SK-N-MC (cell line): ENCODE data around the gene OR4D2.

Experiments
- DNase-seq: peaks from one replicate; pipeline ENCODE4 v3.0.0-alpha.2; 2011; ENCODE audit warnings: low read depth, low spot score
- H3K27ac ChIP-seq: fragments of 200-600 bp; sonication (generic); 2 replicates; pipeline ENCODE4 v1.5.1; 2016; ENCODE audit warnings: mixed run types
- H3K36me3 ChIP-seq: fragments of 200-600 bp; sonication (generic); 2 replicates; pipeline ENCODE4 v1.6.1; 2017; ENCODE audit warnings: antibody characterized with exemption, low read length, mixed read lengths; ENCODE audit not compliant: insufficient read depth
- H3K4me3 ChIP-seq: fragments of 200-600 bp; sonication (generic); 2 replicates; pipeline ENCODE4 v1.5.1; 2016
- H3K9ac ChIP-seq: fragments of 200-600 bp; sonication (generic); 2 replicates; pipeline ENCODE4 v1.8.0; 2017; ENCODE audit warnings: mixed run types, mixed read lengths; ENCODE audit not compliant: insufficient read length
- H3K9me3 ChIP-seq: fragments of 200-600 bp; sonication (generic); 2 replicates; pipeline ENCODE4 v1.6.1; 2017; ENCODE audit warnings: low read depth, mild to moderate bottlenecking, antibody characterized with exemption, low read length, moderate library complexity, mixed read lengths
- EZH2 ChIP-seq: fragments of 200-600 bp; sonication (generic); IDR thresholded peaks from one replicate; pipeline ENCODE4 v1.6.1; 2017; ENCODE audit warnings: antibody characterized with exemption
- FOXP2 ChIP-seq: optimal IDR thresholded peaks from 2 replicates; pipeline ENCODE3; 2011; ENCODE audit warnings: mild to moderate bottlenecking, moderate library complexity; ENCODE audit not compliant: insufficient read depth; ENCODE audit errors: extremely low read length, control extremely low read depth
- POLR2AphosphoS5 ChIP-seq: IDR thresholded peaks from 2 replicates; pipeline ENCODE4 v1.6.1; 2012; ENCODE audit warnings: mild to moderate bottlenecking, low read depth, low read length, borderline replicate concordance

Gene OR4D2

DNA sequence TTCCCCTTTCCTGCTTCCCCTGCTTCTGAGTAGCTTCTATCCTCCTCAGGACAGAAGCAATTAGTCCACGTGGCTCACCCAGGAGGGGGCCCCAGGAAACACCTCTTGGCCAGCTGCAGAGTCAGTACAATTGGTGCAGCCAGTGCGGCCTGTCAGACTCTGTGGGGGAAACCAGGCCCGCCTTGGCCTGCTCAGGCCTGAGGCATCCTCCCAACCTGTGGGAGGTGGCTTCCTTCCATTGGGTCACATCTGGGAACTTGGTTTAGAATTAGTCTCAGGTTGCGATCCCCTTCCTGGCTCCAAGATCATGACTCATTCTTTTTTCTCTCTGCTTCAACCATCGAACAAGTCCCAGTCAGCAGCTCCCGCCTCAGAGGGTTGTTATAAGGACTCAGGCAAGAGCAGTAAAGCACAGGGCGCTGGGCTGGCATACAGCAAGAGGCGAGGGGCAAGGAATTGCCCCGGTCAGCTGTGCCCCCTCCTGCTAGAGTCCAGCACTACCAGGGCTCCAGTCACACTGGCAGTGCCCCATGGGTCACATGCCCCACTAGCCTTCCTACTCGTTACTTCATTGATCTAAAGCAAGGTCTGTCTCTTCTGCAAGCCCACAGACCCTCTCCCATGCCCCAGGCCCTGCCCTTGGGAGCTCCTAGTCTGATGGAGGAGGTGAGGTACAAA lies 17.7 kb downstream of the OR4D2 start:
- no peak for DNase-seq
- no peak overlapping the region for H3K4me3 ChIP-seq
- no peak overlapping the region for H3K9ac ChIP-seq
- no peak for TF ChIP-seq FOXP2
- TF ChIP-seq EZH2, result no peak
- no peak for TF ChIP-seq POLR2AphosphoS5
- no peaks in the 10 kb centered on the region for H3K9me3 ChIP-seq
- no peak overlapping the region for H3K27ac ChIP-seq
- no peaks in the 10 kb centered on the region for H3K36me3 ChIP-seq

DNA sequence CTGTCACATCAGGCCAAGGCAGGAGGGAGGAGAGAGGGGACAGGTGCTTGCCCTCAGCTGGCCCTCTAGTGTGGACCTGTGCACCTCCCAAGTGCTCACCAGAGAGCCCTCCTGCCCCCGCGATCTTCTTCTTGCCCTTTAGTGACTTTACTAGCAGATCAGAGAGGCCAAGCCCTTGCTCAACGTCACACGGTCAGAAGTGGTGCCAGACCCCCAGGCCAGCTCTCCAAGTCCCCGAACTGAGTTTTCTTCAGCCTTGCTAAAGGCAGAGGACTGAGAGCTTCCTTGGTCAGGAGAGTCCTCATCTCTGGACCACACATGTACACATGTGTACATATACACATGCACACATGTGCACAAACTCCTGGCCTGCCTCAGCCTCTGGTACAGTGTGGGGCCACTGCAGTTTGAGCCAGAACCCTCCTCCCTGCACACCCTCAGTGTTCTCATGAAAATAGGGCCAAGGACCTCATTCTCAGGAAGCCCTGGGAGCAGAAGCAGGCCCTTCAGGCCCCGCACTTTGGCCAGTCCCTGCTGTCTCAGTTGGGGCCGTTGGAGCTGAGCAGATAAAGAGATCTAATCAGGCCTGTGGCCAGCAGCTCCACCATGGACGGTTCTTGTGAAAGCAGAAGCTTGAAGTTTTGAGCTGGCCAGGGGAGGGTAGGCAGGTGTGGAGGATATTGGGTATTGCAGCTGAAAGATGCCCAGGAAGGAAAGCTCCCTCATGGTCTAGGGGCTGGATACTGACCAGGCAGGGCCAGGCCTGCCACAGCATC lies 18.4 kb downstream of the OR4D2 start:
- no peak overlapping the region for H3K4me3 ChIP-seq
- no peak overlapping the region for H3K9ac ChIP-seq
- DNase-seq, result no peak
- H3K36me3 ChIP-seq, result no peaks in the 10 kb centered on the region
- H3K27ac ChIP-seq, result no peak overlapping the region
- no peaks in the 10 kb centered on the region for H3K9me3 ChIP-seq
- TF ChIP-seq FOXP2 (no peak), EZH2 (no peak), POLR2AphosphoS5 (no peak)

DNA sequence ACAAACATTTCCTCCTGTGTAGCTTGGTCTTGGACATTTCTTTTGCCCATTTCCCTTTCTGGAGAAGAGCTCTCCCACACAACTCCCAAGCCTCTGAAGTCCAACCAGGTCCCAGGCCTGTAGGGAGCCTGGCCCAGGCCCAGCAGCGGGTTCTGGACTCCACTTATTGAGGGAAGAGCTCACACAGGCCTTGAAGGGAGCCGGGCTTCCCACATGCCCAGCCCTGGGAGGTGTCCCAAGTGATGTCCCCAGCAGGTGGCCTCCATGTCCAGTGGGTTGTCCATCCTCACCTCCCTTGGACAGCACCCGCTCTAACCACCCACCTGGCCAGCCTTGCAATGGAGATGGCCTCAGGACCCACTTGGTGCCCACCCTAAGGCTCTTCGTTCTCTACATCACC lies 19.8 kb downstream of the OR4D2 start:
- TF ChIP-seq POLR2AphosphoS5 (no peak), FOXP2 (no peak), EZH2 (no peak)

DNA sequence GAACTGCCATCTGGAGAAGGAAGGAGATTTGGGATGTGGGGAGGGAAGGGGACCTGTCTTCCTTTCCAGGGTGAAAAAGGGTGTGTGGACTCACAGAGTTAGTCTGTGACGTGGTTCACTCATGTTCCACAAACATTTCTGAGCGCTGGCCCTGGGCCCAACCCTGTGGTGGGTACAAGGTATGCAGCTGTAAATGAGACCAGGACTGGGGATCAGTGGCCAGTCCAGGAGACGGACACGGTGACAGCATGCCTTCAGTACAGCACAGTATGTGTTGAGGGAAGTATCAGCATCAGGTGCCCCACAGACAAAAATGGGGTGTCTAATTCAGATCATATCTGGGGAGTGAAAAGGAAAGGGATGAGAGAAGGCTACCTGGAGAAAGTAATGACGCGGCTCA lies 20.3 kb downstream of the OR4D2 start:
- Histone ChIP-seq H3K27ac (no peak overlapping the region), H3K9ac (no peak overlapping the region), H3K9me3 (no peaks in the 10 kb centered on the region), H3K4me3 (no peak overlapping the region), H3K36me3 (no peaks in the 10 kb centered on the region)
- TF ChIP-seq POLR2AphosphoS5 (no peak), FOXP2 (no peak), EZH2 (no peak)
- no peak for DNase-seq

More for the DNA sequence above, 19.8 kb downstream of the OR4D2 start:
- Histone ChIP-seq H3K4me3 (no peak overlapping the region), H3K9me3 (no peaks in the 10 kb centered on the region), H3K36me3 (no peaks in the 10 kb centered on the region), H3K27ac (no peak overlapping the region), H3K9ac (no peak overlapping the region)
- no peak for DNase-seq

DNA sequence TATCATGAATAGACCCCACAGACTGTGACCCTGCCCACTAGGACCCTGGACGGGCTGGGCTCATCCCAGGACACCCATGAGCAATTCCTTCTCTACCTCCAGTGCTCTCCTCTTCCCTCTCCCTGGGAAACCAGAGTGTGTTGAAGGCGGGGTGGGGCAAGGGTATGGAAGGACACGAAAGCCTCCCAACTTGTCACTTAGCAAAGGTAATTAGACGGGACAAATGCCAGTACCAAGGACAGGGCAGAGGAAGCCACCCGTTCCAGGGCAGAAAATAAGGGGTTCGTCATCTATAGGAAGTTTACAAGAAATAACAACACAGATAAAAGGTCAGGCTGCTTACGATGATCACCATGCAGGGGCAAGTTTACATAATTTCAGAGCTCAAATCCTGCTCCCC lies 20.9 kb downstream of the OR4D2 start:
- no peak for DNase-seq
- TF ChIP-seq EZH2 (no peak), FOXP2 (no peak), POLR2AphosphoS5 (no peak)
- no peak overlapping the region for H3K4me3 ChIP-seq
- H3K9ac ChIP-seq, result no peak overlapping the region
- H3K36me3 ChIP-seq, result no peaks in the 10 kb centered on the region
- H3K9me3 ChIP-seq, result no peaks in the 10 kb centered on the region
- H3K27ac ChIP-seq, result no peak overlapping the region

DNA sequence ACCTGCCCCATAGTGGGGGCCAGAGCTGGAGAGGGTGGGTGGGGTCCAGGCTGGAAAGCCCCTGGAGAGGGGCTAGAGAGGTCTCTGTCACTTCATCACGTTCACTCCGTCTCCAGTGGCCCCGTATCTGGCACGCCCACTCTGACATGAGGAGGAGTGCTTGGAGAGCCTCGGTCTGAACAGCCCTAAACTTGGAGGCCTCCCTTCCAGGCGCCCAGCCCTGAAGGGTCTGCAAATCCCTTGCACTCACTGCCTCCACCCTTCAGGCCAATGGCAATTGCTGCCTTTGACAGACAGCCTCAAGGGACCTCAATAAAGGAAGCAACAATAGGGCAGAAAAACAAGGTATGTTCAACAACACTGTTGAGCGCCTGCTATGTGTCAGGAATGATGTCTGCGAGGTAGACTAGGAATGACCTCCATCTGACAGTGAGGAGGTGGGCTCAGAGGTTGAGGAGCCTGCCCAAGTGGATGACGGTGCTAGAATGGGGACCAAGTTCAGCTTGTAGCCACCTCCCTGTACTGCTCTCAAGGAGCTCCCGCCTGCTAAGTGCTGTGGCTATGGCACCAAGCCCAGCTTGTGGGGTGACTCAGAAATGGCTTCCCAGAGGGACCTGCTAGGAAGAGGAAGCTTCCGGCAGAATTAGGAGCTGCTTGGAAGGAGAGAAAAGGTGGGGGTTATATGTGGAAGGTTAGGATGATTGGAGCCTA lies 22.8 kb downstream of the OR4D2 start:
- no peak overlapping the region for H3K4me3 ChIP-seq
- no peaks in the 10 kb centered on the region for H3K9me3 ChIP-seq
- no peaks in the 10 kb centered on the region for H3K36me3 ChIP-seq
- no peak overlapping the region for H3K27ac ChIP-seq
- TF ChIP-seq FOXP2, result no peak
- no peak for TF ChIP-seq EZH2
- TF ChIP-seq POLR2AphosphoS5, result no peak
- no peak for DNase-seq
- no peak overlapping the region for H3K9ac ChIP-seq

DNA sequence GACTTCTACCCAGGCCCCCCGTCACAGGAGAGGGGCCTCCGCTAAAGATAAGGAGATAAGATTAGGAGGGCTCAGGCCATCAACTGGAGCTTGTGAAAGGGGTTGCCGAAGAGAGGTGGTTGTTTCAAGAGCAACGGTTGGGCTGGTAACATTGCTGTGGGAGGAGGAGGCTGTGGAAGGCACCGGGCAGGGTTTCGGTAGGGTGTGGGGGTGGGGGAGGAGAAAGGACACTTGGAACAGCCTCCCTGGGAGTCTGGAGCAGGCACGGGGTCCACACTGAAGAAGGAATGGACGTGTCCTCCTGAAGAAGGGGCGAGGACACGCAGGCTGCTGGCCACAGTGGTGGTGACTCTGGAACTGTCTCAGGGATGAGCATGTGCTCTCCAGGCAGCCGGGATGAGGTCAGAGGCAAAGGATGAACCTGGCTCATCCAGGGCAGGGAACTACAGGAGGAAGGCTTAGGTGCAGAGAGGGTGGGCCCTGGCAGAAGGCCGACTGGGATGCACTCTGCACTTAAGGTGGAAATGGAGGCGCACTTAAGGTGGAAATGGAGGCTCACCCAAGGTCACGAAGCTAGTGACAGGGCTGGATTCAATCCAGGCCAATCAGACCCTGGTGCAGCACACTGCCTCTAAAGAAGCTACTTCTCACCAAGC lies 24.6 kb downstream of the OR4D2 start:
- Histone ChIP-seq H3K4me3 (no peak overlapping the region), H3K27ac (no peak overlapping the region), H3K9me3 (no peaks in the 10 kb centered on the region), H3K36me3 (no peaks in the 10 kb centered on the region), H3K9ac (no peak overlapping the region)
- DNase-seq, result no peak
- no peak for TF ChIP-seq POLR2AphosphoS5
- TF ChIP-seq EZH2, result no peak
- TF ChIP-seq FOXP2, result no peak

DNA sequence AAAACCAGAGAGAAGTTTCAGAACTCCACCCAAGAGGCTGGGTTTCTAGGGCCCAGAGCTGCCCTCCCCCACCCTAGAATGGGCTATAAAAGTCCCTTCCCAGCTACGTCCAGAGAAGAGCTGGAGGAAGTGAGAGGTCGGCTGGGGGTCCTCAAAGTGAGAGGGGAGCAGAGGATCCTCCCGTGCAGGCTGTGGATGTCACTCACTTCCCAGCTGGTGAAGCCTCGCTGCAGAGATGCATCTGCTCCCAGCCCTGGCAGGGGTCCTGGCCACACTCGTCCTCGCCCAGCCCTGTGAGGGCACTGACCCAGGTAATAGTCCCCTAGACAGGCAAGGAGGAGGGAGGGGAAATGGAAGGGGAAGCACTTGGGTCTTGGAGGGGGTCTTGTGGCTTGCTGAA lies 25.8 kb downstream of the OR4D2 start, which contains the start of gene EPX:
Gene EPX (plus strand): TSS at position 115 of the 400 bp plus-strand sequence. CDS start 121 bp downstream, at position 236.
- DNase-seq, result no peak
- Histone ChIP-seq H3K4me3 (no peak within 1 kb of the TSS), H3K9me3 (no peaks in the 10 kb centered on the region), H3K36me3 (no peaks in the 10 kb centered on the region), H3K9ac (no peak within 1 kb of the TSS), H3K27ac (no peak within 1 kb of the TSS)
- no peak for TF ChIP-seq EZH2
- TF ChIP-seq FOXP2, result no peak
- no peak for TF ChIP-seq POLR2AphosphoS5
